HG03139 (cell line): Measurements from ENCODE around the gene MYH13.
A peak's percentile ranks its signal among the peaks of the same experiment; 100 is the strongest.

Experiments used
- ATAC-seq: cut with Tn5 transposase; IDR thresholded peaks from one replicate; pipeline ENCODE4 v1.9.1; 2021; ENCODE audit not compliant: unreplicated experiment

Gene MYH13

GRCh38 chr17:10261098-10261497, 111.7 kb downstream of the MYH13 start:
- no peak for ATAC-seq

DNA sequence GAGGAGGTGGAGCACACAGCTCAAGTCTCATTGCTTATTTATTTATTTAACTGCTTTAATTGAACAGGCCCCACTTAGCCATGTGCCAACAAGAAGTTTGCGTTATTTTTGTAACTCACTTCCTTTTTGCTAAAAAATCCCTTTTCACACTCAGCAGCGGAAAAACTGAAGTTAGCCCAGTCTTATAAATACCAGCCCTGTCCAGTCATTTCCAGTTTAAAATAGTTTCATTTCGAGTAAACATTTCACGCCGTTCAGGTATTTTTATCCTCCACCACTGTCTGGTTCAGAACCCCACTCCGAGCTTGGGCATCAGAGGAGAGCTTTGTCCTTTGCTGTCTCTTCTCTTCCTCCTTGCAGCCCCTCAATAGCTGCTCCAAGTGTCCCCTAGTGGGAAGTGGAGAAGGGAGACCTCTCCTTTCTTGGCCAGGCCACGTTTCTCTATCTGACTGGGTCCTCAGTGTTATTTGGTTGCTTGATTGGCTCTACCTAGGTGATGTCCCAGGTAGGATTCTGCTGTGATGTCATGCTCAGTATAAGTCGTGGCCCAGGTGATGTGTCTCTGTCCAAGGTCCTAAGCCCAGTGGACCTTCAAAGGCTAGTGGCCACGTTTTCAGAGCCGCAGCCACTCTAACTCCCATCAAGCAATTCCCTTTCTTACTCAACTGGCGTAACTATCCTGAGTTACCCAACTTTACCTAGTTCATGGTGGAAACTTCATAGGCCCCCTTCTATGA, 121.4 kb downstream of the MYH13 start:
- ATAC-seq = peak; percentile 59
